GM06990 (cell line): ENCODE results near the gene MRPL21.

Source experiments
- DNase-seq: peaks from one replicate; pipeline ENCODE4 v3.0.0-alpha.2; 2011; ENCODE audit not compliant: insufficient read length; ENCODE audit errors: extremely low read depth
- H3K27me3 ChIP-seq: replicated peaks from 2 replicates; pipeline ENCODE4 v1.6.0; 2011; ENCODE audit warnings: low read length; ENCODE audit not compliant: control insufficient read depth, insufficient read depth
- H3K36me3 ChIP-seq: 2 replicates; pipeline ENCODE4 v1.5.1; 2011; ENCODE audit warnings: low read length; ENCODE audit not compliant: control insufficient read depth, insufficient read depth
- H3K4me3 ChIP-seq: replicated peaks from 2 replicates; pipeline ENCODE4 v1.5.1; 2011; ENCODE audit warnings: low read depth, mild to moderate bottlenecking, control low read depth, low read length
- CTCF ChIP-seq: IDR thresholded peaks from 2 replicates; pipeline ENCODE4 v1.5.1; 2011; ENCODE audit warnings: low read length, control low read depth, mild to moderate bottlenecking, inconsistent platforms; ENCODE audit not compliant: insufficient read depth, poor library complexity, severe bottlenecking

Gene MRPL21

GRCh38 chr11:68911731-68912130, 8.1 kb upstream of the MRPL21 start:
- no peak for TF ChIP-seq CTCF
- no peaks in the 10 kb centered on the region for H3K27me3 ChIP-seq
- no peak for DNase-seq
- H3K36me3 ChIP-seq = peaks cover 13% of the 10 kb centered on the region
- H3K4me3 ChIP-seq = no peak overlapping the region

- no peaks in the 10 kb centered on the region for H3K27me3 ChIP-seq
- no peak for DNase-seq
- H3K36me3 ChIP-seq = peaks cover 10% of the 10 kb centered on the region
- TF ChIP-seq CTCF = no peak
- no peak overlapping the region for H3K4me3 ChIP-seq
Measured at GRCh38 chr11:68910965-68911364, 7.3 kb upstream of the MRPL21 start.

- H3K27me3 ChIP-seq = no peaks in the 10 kb centered on the region
- TF ChIP-seq CTCF = no peak
- H3K36me3 ChIP-seq = peaks cover 9% of the 10 kb centered on the region
- no peak for DNase-seq
- H3K4me3 ChIP-seq = no peak overlapping the region
Measured at GRCh38 chr11:68908273-68908672, 4.6 kb upstream of the MRPL21 start.

DNA sequence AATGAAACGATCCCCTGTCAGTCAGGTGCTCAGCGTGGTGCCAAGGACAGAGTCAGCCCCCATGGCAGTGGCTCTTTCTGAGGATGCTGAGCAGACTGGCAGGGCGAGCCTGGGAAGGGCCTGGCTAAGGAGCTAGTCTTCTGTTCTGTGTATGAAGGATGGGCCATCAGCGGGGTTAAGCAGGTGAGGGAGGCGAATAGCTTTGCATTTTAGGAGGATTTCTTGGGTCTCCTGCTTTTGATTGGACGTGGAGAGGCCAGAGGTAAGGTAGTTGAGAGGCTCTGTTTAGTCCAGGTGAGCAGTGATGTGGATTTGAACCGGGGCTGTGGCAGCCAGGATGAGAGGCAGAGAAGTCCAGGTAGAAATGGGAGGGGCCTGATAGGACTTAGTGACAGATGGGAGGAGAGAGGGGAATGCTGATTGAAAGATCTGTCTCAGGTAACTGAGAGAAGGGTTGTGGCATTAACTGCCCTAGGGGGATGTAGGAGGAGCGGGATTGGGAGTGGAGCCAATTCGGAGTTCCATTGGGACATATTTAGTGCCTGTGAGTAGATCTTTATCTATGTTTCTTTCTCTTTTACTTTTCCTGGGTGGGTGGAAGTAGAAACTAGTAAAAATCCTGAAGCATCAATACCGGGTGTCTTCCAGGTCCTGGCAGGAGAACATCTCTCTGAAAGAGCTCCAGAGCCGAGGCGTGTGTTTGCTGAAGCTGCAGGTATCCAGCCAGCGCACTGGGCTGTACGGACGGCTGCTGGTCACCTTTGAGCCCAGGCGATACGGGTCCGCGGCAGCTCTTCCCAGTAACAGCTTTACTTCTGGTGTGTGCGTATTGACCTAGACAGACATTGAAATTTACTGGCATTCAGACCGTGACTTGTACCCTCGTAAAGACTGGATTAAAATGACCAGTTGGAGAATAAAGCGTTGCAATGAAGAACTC, 2.1 kb upstream of the MRPL21 start:
- Histone ChIP-seq H3K4me3 (no peak overlapping the region), H3K36me3 (peaks cover 8% of the 10 kb centered on the region), H3K27me3 (no peaks in the 10 kb centered on the region)
- TF ChIP-seq CTCF = no peak
- no peak for DNase-seq

GRCh38 chr11:68904248-68904847, 716 bp upstream of the MRPL21 start:
- peak; percentile 50 for DNase-seq
- Histone ChIP-seq H3K27me3 (no peaks in the 10 kb centered on the region), H3K36me3 (peaks cover 5% of the 10 kb centered on the region), H3K4me3 (peak overlapping the region; percentile 100)
- TF ChIP-seq CTCF = no peak
